CD1c-positive myeloid dendritic cell (primary cell): ENCODE results near the gene PNMA8C.
A peak's percentile ranks its signal among the peaks of the same experiment; 100 is the strongest.

Experiments
- DNase-seq: peaks from one replicate; pipeline ENCODE4 v3.0.0-alpha.2; 2016; ENCODE audit errors: extremely low spot score

Gene PNMA8C

DNA sequence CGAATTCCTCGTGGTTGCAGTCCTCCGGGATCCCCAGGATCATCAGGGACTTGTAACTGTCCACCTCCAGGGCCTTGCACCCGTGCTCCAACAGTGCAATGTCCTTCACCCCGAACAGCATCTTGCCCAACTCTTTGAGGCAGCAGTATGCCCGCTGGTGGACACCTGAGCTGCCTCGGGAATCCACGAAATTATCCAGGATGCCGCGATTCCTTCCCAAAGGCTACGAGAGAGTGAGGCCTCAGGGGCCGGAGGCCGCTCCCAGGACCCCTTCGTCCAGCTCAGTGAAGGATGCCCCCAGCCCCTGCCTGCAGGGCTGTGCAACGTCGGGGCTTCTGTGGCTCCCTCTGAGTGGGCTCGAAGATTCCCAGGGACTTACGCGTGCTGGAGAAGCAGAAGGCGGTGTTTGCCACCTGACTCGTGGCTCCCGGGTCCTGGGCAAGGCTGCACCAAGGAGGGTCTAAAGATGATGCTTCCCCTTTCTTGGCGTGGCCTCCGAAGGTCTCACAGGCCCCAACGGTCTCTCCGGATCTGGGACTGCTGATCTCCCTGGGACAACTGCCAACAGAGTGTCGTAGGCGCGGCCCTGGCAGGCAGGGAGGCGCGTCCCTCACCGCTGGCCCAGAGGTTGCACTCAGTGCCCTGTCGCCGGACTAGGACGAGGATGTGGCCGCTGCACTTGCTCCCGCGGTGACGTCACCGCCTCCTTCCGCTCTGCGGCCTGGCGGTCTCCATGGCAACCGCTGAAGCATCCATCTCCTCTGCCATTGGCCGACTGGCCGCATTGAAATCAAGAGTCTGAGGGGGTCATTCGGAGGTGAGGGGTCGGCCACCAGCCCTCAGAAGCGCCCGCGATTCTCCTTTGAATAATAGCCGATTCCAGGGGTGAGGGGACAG, at the start of gene PNMA8C:
PNMA8C (minus strand) TSS at position 698 of the 897 bp plus-strand sequence; CDS start at position 121, 577 bp downstream.
- DNase-seq = peak; percentile 63

GRCh38 chr19:46475986-46476385, 47.2 kb upstream of the PNMA8C start:
- no peak for DNase-seq

DNA sequence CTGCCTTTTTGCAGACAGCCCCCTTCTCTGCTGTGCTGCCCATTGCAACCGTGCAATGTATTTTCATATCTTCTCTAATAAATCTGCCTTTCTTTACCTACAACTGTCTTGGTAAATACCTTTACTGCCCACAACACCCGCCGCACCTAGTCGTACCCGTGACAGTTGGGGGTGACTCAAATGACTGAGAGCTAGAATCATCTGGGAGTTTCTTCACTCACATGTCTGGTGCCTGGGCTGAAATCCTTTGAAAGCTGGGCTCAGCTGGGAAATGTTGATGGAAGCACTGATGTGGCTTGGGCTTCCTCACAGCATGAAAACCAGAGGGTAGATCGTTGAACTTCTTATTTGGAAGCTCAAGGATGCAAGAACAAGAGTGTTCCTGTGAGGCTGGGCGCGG, 45.5 kb upstream of the PNMA8C start:
- DNase-seq = no peak

GRCh38 chr19:46472592-46472991, 43.9 kb upstream of the PNMA8C start:
- no peak for DNase-seq

GRCh38 chr19:46471811-46472543, 43.2 kb upstream of the PNMA8C start:
- DNase-seq = no peak

GRCh38 chr19:46471116-46471733, 42.5 kb upstream of the PNMA8C start, which contains the start of gene PNMA8A:
Gene PNMA8A, minus strand, starts transcription at chr19:46471563. Its CDS starts 528 bp downstream, at chr19:46471035.
- no peak for DNase-seq

- DNase-seq = no peak
Measured at GRCh38 chr19:46470376-46470775, 41.6 kb upstream of the PNMA8C start.

- DNase-seq = no peak
Measured at GRCh38 chr19:46469541-46470185, 40.9 kb upstream of the PNMA8C start.

- DNase-seq = no peak
Measured at GRCh38 chr19:46466536-46467196, 37.9 kb upstream of the PNMA8C start.

DNA sequence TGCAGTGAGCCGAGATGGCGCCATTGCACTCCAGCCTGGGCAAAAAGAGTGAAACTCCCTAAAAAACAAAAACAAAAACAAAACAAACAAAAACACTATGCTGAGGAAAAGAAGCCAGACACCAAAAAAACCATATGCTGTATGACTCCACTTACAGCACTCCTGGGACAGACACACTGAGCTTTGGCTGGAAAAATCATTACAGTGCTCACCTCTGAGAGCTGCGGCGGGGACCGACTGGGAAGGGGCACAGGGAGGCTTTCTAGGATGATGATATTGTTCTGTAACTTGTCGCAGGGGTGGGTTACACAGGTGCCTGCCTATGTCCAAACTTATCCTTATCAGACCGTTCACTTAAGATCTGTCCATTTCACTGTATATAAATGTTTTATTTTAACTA, 34.8 kb upstream of the PNMA8C start:
- DNase-seq = no peak

DNA sequence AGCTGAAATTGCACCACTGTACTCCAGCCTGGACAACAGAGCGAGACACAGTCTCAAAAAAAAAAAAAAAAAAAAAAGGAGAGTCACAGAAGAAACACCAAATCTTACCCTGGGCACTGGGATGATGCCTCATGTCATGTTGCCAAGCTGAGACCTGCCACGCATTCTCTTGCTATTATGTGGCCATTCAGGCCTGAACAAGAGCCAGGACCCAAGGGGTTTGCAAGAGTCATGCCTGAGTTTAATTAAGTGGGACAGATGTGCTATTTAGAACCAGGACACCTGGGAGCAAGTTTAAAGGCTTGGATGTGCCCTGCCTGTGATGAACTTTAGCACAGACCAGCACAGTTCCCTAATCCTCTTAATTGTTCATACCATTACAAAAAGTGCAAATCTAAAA, 32.8 kb upstream of the PNMA8C start:
- no peak for DNase-seq

DNA sequence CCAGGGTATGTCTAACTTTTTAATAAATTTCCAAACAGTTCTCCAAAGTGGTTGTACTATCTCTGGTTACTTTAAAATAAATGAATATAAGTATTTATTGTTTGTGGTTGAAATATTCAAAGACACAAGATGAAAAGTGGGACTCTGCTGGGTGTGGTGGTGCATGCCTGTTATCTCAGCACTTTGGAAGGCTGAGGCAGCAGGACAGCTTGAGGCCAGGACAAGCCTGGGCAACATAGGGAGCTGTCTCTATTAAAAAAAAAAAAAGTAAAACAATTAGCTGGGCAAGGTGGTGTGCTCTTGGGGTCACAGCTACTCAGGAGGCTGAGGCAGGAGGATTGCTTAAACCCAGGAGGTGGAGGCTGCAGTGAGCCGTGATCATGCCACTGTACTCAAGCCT, 32.2 kb upstream of the PNMA8C start:
- no peak for DNase-seq

- DNase-seq = no peak
Measured at GRCh38 chr19:46460055-46460454, 31.3 kb upstream of the PNMA8C start.

- no peak for DNase-seq
Measured at GRCh38 chr19:46456930-46457329, 28.2 kb upstream of the PNMA8C start.

DNA sequence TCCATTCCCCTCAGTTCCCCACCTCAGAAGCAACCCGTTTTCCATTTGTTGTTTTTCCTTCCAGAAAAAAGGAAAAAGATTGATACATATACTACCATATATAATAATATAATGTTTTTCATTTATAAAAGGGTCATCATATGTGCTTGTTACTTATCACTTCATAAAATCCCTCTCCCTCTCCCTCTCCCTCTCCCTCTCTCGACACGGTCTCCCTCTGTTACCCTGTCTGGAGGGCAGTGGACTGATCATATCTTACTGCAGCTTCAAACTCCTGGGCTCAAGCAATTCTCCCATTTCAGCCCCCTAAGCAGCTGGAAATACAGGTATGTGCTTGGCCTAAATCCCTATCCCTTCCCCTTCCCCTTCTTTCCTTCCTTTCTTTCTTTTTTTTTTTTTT, 25.5 kb upstream of the PNMA8C start:
- DNase-seq = no peak

DNA sequence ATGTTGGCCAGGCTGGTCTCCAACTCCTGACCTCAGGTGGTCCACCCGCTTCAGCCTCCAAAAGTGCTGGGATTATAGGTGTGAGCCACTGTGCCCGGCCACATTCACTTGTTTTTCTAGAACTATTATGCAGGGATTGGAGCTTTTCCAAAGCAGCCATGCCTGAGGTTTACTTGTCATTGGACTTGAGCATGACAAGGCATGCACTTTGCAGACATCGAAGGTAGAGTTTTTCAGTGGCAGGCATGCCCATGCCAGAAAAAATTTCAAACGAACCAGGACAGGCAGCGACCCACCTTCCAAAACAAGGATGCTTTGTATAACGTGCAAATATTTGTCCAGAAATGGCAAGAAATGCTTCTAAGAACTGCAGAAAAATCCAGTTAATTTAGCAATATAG, 24.9 kb upstream of the PNMA8C start:
- no peak for DNase-seq

DNA sequence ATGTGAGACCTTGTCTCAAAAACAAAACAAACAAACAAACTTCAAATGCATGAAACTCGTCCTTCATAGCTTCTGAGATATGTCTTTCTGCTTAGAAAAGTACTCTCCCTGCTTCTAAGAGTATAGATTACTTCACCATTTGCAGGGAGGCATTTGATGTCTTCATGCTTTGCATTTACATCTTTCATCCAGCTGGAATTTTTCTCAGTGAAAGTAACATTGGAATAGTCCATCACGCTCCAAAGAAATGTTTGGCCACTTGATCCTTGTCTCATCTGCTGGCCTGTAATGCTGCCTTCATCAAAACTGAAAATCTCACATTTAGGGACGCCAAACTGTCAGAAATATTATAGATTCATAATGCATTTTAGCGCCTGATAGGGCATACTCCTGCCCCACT, 23.4 kb upstream of the PNMA8C start:
- DNase-seq = no peak

DNA sequence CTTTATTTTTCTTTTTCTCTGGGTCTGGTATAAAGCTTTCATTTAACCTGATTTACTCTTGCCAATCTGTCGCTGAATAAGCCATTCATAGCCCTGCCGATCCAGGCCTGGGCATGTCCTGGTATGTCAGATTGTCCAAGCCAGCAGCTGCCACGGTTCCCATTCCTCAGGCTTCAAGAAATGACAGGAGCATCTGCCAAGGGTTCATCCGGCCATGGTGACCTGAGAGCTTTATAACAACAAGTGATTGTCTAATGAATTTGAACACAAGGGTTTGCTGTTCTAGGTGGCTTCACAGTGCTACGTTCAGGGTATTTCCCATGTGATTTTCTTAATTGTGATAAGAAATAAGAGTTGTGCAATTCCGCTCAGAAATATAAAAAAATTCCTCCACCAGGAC, 22.6 kb upstream of the PNMA8C start:
- DNase-seq = no peak

DNA sequence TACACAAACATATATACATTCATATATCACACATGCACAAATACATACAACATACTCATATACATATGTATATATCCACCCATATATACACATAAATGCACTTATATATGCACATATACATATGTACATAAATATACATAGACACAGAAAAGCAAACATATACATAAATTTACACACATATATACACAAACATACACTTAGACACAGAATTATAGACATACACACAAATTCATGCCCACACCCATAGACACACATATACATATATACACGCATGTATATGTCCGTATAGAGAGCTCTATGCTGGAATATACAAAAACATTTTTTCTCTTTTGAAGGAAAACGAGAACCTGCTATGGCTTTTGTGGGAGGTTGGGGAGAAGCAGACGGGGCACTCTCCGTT, 22.0 kb upstream of the PNMA8C start:
- no peak for DNase-seq

DNA sequence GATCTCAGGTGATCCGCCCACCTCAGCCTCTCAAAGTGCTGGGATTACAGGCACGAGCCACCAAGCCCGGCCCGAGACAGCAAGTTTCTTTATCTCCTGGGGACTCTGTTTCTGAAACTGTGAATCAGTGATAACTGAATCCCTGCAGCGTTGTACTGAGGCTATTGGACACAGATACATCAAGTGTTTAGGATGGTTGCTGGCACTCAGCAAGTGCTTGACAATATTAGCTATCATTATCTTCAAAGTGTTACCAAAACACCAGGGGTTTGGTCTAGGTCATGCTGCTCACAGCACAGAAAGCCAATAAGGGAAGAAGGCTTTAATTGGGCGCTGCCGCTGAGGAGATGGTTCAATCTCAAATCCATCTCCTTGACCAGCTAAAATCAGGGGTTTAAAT, 20.5 kb upstream of the PNMA8C start:
- no peak for DNase-seq

DNA sequence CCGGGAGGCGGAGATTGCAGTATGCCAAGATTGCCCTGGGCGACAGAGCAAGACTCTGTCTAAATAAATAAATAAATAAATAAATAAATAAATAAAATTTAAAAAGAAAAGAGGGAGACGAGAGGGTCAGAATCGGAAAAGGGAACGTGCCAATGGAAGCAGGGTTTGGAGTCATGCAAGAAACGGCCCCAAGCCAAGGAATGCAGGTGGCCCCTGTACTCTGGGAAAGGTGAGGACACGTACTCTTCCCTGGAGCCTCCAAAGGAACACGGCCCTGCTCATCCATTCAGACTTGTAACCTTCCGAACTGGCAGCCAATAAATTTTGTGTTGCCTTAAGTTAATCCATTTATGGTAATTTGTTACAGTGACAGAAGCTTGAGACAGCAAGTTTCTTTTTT, 19.9 kb upstream of the PNMA8C start:
- DNase-seq = no peak
